Panc1 (cell line): ENCODE results near the gene MEGF11. TPM values are rescaled to one million over a fixed set of nuclear protein-coding genes. Genes with fewer than 3 reads are reported as not detected.

Experiments used
- ATAC-seq: fragments of 200-7000 bp; cut with Tn5 transposase; 2 replicates; pipeline ENCODE4 v1.9.1; 2020; ENCODE audit warnings: mild to moderate bottlenecking, moderate library complexity
- BruUV-seq: library from RNA; stranded (reverse); fragments of 400-500 nt; replicated peaks from 2 replicates; lab custom pipeline; 2021; lab: Mats Ljungman, UMichigan
- CTCF ChIA-PET: fragments of 300-600 bp; sonication (Branson Sonifier 250); formaldehyde crosslinking; loops from one replicate; lab custom pipeline; 2022; ENCODE audit warnings: antibody characterized with exemption; lab: Charles Lee
- POLR2A ChIA-PET: fragments of 300-600 bp; sonication (Branson Sonifier 250); formaldehyde crosslinking; loops from one replicate; lab custom pipeline; 2022; ENCODE audit warnings: antibody characterized with exemption; lab: Charles Lee
- DNase-seq: peaks from one replicate; pipeline ENCODE4 v3.0.0-alpha.2; 2010; ENCODE audit warnings: low read depth, low spot score
- H3K27ac ChIP-seq: 2 replicates; pipeline ENCODE4 v1.5.1; 2011; ENCODE audit warnings: mild to moderate bottlenecking, low read length, inconsistent platforms
- H3K27me3 ChIP-seq: fragments of 200-500 bp; sonication (Bioruptor generic); 2 replicates; pipeline ENCODE4 v1.6.0; 2014; ENCODE audit warnings: low read length, inconsistent platforms; ENCODE audit not compliant: control insufficient read depth, insufficient read depth
- H3K36me3 ChIP-seq: fragments of 200-500 bp; sonication (Bioruptor generic); 2 replicates; pipeline ENCODE4 v1.5.1; 2014; ENCODE audit warnings: inconsistent platforms, mild to moderate bottlenecking, low read length, moderate library complexity; ENCODE audit not compliant: control insufficient read depth, insufficient read depth
- H3K4me1 ChIP-seq: 2 replicates; pipeline ENCODE4 v1.5.1; 2011; ENCODE audit warnings: inconsistent platforms, mild to moderate bottlenecking, low read length, moderate library complexity; ENCODE audit not compliant: control insufficient read depth, insufficient read depth
- H3K4me3 ChIP-seq, 2 experiments: 2 replicates each; pipeline ENCODE4 v1.5.1; 2011 to 2012; ENCODE audit warnings: low read depth in 2 of 2, low read length in 2 of 2, mild to moderate bottlenecking in 2 of 2, inconsistent platforms in 1 of 2, moderate library complexity in 1 of 2
- H3K9me3 ChIP-seq: fragments of 200-500 bp; sonication (Bioruptor generic); 2 replicates; pipeline ENCODE4 v1.5.1; 2014; ENCODE audit warnings: low read depth, mild to moderate bottlenecking, inconsistent platforms, low read length, moderate library complexity; ENCODE audit not compliant: control insufficient read depth, insufficient read depth
- POLR2AphosphoS5 ChIP-seq: IDR thresholded peaks from 2 replicates; pipeline ENCODE4 v1.6.1; 2012; ENCODE audit warnings: mild to moderate bottlenecking, low read depth, low read length, moderate library complexity
- SIN3A ChIP-seq: IDR thresholded peaks from 2 replicates; pipeline ENCODE4 v1.6.1; 2012; ENCODE audit warnings: low read depth, mild to moderate bottlenecking, low read length, moderate library complexity, borderline replicate concordance; ENCODE audit not compliant: insufficient read depth
- TCF7L2 ChIP-seq: IDR thresholded peaks from 2 replicates; pipeline ENCODE4 v1.6.1; 2011; ENCODE audit warnings: mild to moderate bottlenecking, low read depth, low read length, inconsistent platforms
- in situ Hi-C: cut with HindIII; loops from 2 replicates; pipeline ENCODE4 v1.10.0; 2016; ENCODE audit warnings: low sequenced_read_pairs, low pct_unique_long_range_greater_than_20kb
- intact Hi-C: fragments of 100-400 bp; cut with micrococcal nuclease; formaldehyde crosslinking; loops from one replicate; pipeline ENCODE4 v1.10.0; 2022; ENCODE audit not compliant: unreplicated experiment
- total RNA-seq: library from RNA; stranded (reverse); gene quantifications from one replicate; pipeline ENCODE4 v1.2.1, GENCODE V29; 2021; ENCODE audit not compliant: unreplicated experiment
- TF ChIP-seq, protein P1 (sequence below), 2 experiments: IDR thresholded peaks; 2 replicates each; pipeline ENCODE4 v1.6.1; 2011 to 2012; ENCODE audit warnings: low read depth in 2 of 2, control low read depth in 1 of 2, low read length in 1 of 2, mild to moderate bottlenecking in 1 of 2, moderate library complexity in 1 of 2; ENCODE audit not compliant: insufficient read depth in 1 of 2
- TF ChIP-seq, protein P2 (sequence below): fragments of 450-650 bp; IDR thresholded peaks from 2 replicates; pipeline ENCODE4 v1.5.1; 2017; ENCODE audit warnings: mild to moderate bottlenecking

Gene MEGF11
- total RNA-seq, 1 experiment from 2014 or later = 0.95 TPM

DNA sequence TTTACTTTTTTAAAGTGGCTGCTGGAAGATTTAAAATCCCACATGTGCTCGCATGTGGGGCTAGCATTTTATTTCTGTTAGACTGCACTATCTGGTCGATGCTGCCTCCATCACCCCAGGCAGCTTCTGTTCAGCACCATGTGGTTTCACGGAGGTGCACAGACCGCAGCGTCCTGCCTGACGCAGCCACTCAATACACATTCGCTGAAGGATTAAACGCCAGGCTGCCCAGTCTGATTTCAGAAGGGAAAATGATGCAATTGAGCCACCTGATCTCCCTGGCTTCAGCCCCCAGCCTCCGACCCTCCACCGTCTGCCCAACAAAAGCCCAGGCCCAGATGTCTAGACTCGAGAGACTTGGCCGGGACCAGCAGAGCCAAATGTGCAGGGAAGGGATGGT, 84.5 kb downstream of the MEGF11 start:
- no peaks in the 10 kb centered on the region for H3K9me3 ChIP-seq
- H3K27ac ChIP-seq = no peak overlapping the region
- DNase-seq (no peak), ATAC-seq (no peak)
- H3K4me3 ChIP-seq = no peak overlapping the region
- H3K27me3 ChIP-seq = no peaks in the 10 kb centered on the region
- in situ Hi-C loops (no loop called here), intact Hi-C loops (no loop called here)
- BruUV-seq = no TSS peak
- ChIA-PET CTCF (no interaction called here), POLR2A (no interaction called here)
- H3K36me3 ChIP-seq = no peaks in the 10 kb centered on the region
- H3K4me1 ChIP-seq = no peaks in the 10 kb centered on the region
- TF ChIP-seq SIN3A = no peak
- TF ChIP-seq, protein P1, sequence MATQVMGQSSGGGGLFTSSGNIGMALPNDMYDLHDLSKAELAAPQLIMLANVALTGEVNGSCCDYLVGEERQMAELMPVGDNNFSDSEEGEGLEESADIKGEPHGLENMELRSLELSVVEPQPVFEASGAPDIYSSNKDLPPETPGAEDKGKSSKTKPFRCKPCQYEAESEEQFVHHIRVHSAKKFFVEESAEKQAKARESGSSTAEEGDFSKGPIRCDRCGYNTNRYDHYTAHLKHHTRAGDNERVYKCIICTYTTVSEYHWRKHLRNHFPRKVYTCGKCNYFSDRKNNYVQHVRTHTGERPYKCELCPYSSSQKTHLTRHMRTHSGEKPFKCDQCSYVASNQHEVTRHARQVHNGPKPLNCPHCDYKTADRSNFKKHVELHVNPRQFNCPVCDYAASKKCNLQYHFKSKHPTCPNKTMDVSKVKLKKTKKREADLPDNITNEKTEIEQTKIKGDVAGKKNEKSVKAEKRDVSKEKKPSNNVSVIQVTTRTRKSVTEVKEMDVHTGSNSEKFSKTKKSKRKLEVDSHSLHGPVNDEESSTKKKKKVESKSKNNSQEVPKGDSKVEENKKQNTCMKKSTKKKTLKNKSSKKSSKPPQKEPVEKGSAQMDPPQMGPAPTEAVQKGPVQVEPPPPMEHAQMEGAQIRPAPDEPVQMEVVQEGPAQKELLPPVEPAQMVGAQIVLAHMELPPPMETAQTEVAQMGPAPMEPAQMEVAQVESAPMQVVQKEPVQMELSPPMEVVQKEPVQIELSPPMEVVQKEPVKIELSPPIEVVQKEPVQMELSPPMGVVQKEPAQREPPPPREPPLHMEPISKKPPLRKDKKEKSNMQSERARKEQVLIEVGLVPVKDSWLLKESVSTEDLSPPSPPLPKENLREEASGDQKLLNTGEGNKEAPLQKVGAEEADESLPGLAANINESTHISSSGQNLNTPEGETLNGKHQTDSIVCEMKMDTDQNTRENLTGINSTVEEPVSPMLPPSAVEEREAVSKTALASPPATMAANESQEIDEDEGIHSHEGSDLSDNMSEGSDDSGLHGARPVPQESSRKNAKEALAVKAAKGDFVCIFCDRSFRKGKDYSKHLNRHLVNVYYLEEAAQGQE (IDR thresholded peaks at IDR 0.05; ENCODE audit: insufficient read depth in 1 of 2, low read depth in 2 of 2, low read length in 1 of 2) = no peak
- TF ChIP-seq, protein P2, sequence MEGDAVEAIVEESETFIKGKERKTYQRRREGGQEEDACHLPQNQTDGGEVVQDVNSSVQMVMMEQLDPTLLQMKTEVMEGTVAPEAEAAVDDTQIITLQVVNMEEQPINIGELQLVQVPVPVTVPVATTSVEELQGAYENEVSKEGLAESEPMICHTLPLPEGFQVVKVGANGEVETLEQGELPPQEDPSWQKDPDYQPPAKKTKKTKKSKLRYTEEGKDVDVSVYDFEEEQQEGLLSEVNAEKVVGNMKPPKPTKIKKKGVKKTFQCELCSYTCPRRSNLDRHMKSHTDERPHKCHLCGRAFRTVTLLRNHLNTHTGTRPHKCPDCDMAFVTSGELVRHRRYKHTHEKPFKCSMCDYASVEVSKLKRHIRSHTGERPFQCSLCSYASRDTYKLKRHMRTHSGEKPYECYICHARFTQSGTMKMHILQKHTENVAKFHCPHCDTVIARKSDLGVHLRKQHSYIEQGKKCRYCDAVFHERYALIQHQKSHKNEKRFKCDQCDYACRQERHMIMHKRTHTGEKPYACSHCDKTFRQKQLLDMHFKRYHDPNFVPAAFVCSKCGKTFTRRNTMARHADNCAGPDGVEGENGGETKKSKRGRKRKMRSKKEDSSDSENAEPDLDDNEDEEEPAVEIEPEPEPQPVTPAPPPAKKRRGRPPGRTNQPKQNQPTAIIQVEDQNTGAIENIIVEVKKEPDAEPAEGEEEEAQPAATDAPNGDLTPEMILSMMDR = no peak
- no peak for TF ChIP-seq POLR2AphosphoS5
- no peak for TF ChIP-seq TCF7L2

- no TSS peak for BruUV-seq
- no peak overlapping the region for H3K27ac ChIP-seq
- TF ChIP-seq POLR2AphosphoS5 (no peak), TCF7L2 (no peak), SIN3A (no peak)
- TF ChIP-seq, protein P2 = no peak
- TF ChIP-seq, protein P1 (IDR thresholded peaks at IDR 0.05; ENCODE audit: insufficient read depth in 1 of 2, low read depth in 2 of 2, low read length in 1 of 2) = no peak
- H3K4me3 ChIP-seq = no peak overlapping the region
- H3K4me1 ChIP-seq = no peaks in the 10 kb centered on the region
- DNase-seq (no peak), ATAC-seq (no peak)
- no peaks in the 10 kb centered on the region for H3K27me3 ChIP-seq
- H3K36me3 ChIP-seq = no peaks in the 10 kb centered on the region
- CTCF ChIA-PET = no interaction called here
- in situ Hi-C loops = no loop called here
- intact Hi-C loops = no loop called here
- H3K9me3 ChIP-seq = no peaks in the 10 kb centered on the region
- POLR2A ChIA-PET = no interaction called here
Measured at GRCh38 chr15:66167854-66168253, 85.7 kb downstream of the MEGF11 start.
